Measurements from ENCODE around the gene KIF21B.

Gene KIF21B

DNA sequence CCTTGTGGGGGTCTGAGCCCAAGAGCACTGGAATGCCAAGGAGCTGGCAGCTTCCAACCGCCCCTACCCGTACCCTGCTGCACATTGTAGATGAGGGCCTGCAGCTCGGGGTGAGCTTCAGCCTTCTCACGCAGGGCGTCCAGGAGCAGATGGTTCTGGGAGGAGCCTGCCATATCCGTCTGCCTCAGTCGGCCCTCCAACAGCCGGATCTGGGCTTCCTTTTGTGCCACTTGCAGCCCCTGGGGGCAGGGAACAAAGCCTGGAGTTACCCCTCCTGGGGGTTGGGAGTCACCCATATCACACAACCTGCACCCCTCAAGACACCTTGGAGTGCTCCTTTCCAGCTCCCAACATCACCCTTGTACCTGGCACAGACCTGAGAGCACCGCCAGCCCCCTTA lies 34.8 kb downstream of the KIF21B start:
- TF ChIP-seq FOXP2 (optimal IDR thresholded peaks at IDR 0.05; ENCODE audit: borderline replicate concordance, extremely low read depth, extremely low read length, insufficient read depth) (no peak), TAF1 (IDR thresholded peaks at IDR 0.05; ENCODE audit: borderline replicate concordance, insufficient read depth, low read length) (no peak), SIN3A (IDR thresholded peaks at IDR 0.05; ENCODE audit: borderline replicate concordance, insufficient read depth, low read length) (no peak), POLR2AphosphoS5 (IDR thresholded peaks at IDR 0.05; ENCODE audit: low read depth, low read length) (no peak)
- TF ChIP-seq, protein P1, sequence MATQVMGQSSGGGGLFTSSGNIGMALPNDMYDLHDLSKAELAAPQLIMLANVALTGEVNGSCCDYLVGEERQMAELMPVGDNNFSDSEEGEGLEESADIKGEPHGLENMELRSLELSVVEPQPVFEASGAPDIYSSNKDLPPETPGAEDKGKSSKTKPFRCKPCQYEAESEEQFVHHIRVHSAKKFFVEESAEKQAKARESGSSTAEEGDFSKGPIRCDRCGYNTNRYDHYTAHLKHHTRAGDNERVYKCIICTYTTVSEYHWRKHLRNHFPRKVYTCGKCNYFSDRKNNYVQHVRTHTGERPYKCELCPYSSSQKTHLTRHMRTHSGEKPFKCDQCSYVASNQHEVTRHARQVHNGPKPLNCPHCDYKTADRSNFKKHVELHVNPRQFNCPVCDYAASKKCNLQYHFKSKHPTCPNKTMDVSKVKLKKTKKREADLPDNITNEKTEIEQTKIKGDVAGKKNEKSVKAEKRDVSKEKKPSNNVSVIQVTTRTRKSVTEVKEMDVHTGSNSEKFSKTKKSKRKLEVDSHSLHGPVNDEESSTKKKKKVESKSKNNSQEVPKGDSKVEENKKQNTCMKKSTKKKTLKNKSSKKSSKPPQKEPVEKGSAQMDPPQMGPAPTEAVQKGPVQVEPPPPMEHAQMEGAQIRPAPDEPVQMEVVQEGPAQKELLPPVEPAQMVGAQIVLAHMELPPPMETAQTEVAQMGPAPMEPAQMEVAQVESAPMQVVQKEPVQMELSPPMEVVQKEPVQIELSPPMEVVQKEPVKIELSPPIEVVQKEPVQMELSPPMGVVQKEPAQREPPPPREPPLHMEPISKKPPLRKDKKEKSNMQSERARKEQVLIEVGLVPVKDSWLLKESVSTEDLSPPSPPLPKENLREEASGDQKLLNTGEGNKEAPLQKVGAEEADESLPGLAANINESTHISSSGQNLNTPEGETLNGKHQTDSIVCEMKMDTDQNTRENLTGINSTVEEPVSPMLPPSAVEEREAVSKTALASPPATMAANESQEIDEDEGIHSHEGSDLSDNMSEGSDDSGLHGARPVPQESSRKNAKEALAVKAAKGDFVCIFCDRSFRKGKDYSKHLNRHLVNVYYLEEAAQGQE (IDR thresholded peaks at IDR 0.05; ENCODE audit: insufficient read depth in 1 of 2, low read depth in 2 of 2, low read length in 2 of 2): no peak

GRCh38 chr1:200985481-200985880 lies 38.0 kb downstream of the KIF21B start:
- no peak for TF ChIP-seq FOXP2 (optimal IDR thresholded peaks at IDR 0.05; ENCODE audit: borderline replicate concordance, extremely low read depth, extremely low read length, insufficient read depth)
- no peak for TF ChIP-seq SIN3A (IDR thresholded peaks at IDR 0.05; ENCODE audit: borderline replicate concordance, insufficient read depth, low read length)
- no peak for TF ChIP-seq POLR2AphosphoS5 (IDR thresholded peaks at IDR 0.05; ENCODE audit: low read depth, low read length)
- TF ChIP-seq TAF1 (IDR thresholded peaks at IDR 0.05; ENCODE audit: borderline replicate concordance, insufficient read depth, low read length): no peak
- TF ChIP-seq, protein P1 (IDR thresholded peaks at IDR 0.05; ENCODE audit: insufficient read depth in 1 of 2, low read depth in 2 of 2, low read length in 2 of 2): no peak

GRCh38 chr1:200983035-200983561 lies 40.4 kb downstream of the KIF21B start:
- no peak for TF ChIP-seq SIN3A (IDR thresholded peaks at IDR 0.05; ENCODE audit: borderline replicate concordance, insufficient read depth, low read length)
- TF ChIP-seq FOXP2 (optimal IDR thresholded peaks at IDR 0.05; ENCODE audit: borderline replicate concordance, extremely low read depth, extremely low read length, insufficient read depth): no peak
- no peak for TF ChIP-seq POLR2AphosphoS5 (IDR thresholded peaks at IDR 0.05; ENCODE audit: low read depth, low read length)
- TF ChIP-seq TAF1 (IDR thresholded peaks at IDR 0.05; ENCODE audit: borderline replicate concordance, insufficient read depth, low read length): no peak
- TF ChIP-seq, protein P1 (IDR thresholded peaks at IDR 0.05; ENCODE audit: insufficient read depth in 1 of 2, low read depth in 2 of 2, low read length in 2 of 2): no peak

DNA sequence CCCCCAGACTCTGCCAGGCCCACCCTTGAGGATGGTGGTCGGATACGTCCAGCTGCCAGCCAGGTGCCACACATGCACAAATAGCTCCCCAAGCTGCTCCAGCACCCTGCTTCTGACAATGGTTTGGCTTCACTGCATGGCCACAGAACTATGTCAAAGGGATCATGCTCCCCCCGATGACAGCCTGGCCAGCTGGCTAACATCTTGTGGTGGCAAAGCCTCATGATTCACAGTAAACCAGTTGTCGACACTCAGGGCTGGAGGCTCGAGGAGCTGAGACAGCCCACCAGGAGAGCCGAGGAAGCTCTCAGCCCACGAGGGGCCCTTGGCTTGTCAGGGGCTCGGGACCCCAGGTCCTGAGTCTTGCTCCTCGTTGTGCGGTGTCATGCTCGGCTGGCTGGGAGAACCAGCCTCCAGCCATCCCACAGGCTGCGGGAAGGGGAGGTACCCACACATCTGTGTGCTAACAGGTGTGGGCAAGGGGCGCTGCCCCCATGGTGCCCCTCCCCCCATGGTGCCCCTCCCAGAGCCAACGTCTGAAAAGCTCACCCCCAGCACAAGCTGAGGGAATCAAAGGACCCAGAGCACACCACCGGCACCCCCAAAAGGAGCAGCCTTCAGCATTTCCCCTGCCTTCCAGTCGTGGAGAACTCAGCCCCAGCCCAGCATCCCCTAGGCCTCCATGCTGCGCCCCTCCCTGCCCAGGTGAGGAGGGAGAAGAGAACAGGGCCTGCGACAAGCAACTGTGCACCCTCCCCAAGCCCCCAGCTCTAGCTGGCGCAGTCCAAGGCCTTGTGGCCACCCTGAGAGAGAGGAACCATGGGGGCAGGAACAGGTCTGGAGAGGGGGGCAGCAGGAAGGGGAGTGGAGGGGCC lies 41.2 kb downstream of the KIF21B start:
- TF ChIP-seq SIN3A (IDR thresholded peaks at IDR 0.05; ENCODE audit: borderline replicate concordance, insufficient read depth, low read length) (no peak), FOXP2 (optimal IDR thresholded peaks at IDR 0.05; ENCODE audit: borderline replicate concordance, extremely low read depth, extremely low read length, insufficient read depth) (no peak)
- TF ChIP-seq, protein P1 (IDR thresholded peaks at IDR 0.05; ENCODE audit: insufficient read depth in 1 of 2, low read depth in 2 of 2, low read length in 2 of 2): no peak

Measured in PFSK-1 (cell line).